SK-N-MC (cell line): ENCODE data around the gene HEATR1.

Experiments used
- EZH2 ChIP-seq: fragments of 200-600 bp; sonication (generic); IDR thresholded peaks from one replicate; pipeline ENCODE4 v1.6.1; 2017; ENCODE audit warnings: antibody characterized with exemption
- FOXP2 ChIP-seq: optimal IDR thresholded peaks from 2 replicates; pipeline ENCODE3; 2011; ENCODE audit warnings: mild to moderate bottlenecking, moderate library complexity; ENCODE audit not compliant: insufficient read depth; ENCODE audit errors: extremely low read length, control extremely low read depth
- POLR2AphosphoS5 ChIP-seq: IDR thresholded peaks from 2 replicates; pipeline ENCODE4 v1.6.1; 2012; ENCODE audit warnings: mild to moderate bottlenecking, low read depth, low read length, borderline replicate concordance

- TF ChIP-seq POLR2AphosphoS5 (no peak), EZH2 (no peak), FOXP2 (no peak)
These were observed 74.0 kb downstream of the HEATR1 start for GRCh38 chr1:236530286-236530685.
